Suppressor macrophage (primary cell): ENCODE measurements around the gene RIMKLB.
"Not testable (repeated sequence)": the region's sequence is repeated elsewhere in the genome, so short reads cannot be mapped to it uniquely, and the experiment has no call there.

ENCODE experiments used
- DNase-seq, 4 experiments: peaks; one replicate each; pipeline ENCODE4 v3.0.0-alpha.2; 2020 to 2022

The RIMKLB gene

DNA sequence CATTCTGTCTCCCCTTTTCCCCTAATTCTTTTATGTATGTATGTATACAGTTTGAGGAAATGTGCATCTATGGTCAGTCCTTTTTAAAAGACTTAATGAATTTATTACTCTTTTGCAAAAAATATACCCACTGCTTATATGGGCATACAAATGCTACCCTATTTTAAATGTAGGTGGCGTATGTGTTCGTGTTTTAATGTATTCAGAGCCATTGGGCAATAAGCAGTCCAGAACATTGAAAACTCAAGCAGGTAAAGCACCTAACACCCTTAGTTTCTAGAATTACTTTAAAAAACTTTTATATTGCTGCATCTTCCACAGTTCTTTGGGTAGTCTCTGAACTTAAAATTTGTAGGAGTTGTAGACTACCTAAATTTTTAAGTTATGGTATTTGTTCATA, 82.1 kb downstream of the RIMKLB start:
- peak in 2 of 4 experiments; percentile 2 to 5 for DNase-seq

- peak; percentile 45 to 59 (median 48) for DNase-seq
These were observed 82.6 kb downstream of the RIMKLB start for GRCh38 chr12:8780389-8780788.

GRCh38 chr12:8781381-8782127, 83.8 kb downstream of the RIMKLB start:
- DNase-seq: no peak

DNA sequence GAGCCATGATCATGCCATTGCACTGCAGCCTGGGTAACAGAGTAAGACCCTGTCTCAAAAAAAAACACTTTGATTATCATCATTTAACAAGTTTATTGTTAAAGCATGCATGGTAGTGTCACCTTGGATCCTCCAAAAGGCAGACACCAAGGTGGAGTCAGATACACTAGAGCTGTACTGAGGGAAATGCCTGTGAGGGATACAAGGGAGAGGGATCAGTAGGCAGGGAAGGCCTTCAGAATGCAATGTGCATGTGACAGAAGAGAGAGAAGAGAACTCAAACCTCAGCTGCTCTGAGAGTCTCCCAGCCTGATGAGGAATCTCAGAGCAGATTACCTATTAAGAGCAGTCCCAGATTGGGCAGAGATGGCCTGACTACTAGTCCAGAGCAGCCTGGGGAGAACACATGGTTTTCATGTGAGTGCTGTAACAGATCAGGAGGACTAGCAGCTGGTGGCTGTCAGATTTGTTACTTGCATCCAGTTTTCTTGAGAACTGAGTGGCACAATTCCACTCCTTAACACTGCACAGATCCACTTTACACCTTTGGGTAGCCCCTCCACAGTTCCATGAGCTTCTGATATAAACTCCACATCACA, 86.6 kb downstream of the RIMKLB start:
- no peak for DNase-seq

- no peak for DNase-seq
These were observed 87.7 kb downstream of the RIMKLB start for GRCh38 chr12:8785499-8785898.

DNA sequence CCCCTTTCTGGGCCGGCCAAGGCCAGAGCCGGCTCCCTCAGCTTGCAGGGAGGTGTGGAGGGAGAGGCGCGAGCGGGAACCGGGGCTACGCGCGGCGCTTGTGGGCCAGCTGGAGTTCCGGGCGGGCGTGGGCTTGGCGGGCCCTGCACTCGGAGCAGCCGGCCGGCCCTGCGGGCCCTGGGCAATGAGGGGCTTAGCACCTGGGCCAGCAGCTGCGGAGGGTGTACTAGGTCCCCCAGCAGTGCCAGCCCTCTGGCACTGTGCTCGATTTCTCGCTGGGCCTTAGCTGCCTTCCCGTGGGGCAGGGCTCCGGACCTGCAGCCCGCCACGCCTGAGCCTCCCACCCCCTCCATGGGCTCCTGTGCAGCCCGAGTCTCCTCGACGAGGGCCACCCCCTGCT, 89.4 kb downstream of the RIMKLB start:
- DNase-seq: not testable (repeated sequence)

DNA sequence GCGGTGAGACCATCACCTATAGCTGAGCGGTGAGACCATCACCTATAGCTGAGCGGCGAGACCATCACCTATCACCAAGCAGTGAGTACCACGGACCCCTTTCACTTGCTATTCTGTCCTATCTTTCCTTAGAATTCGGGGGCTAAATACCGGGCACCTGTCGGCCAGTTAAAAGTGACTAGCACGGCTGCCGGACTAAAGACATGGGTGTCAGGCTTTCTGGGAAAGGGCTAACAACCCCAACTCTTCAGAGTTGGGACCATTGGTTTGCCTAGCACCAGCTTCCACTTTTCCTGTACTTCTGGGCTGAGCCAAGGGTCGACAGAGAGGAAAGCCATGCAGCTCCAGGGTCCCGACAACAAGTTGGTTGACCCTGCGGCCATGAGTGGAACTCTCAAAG, 90.9 kb downstream of the RIMKLB start:
- not testable (repeated sequence) for DNase-seq

- DNase-seq: not testable (repeated sequence)
These were observed 91.7 kb downstream of the RIMKLB start for GRCh38 chr12:8789341-8790013.

GRCh38 chr12:8793226-8793625, 95.4 kb downstream of the RIMKLB start:
- DNase-seq: peak in 2 of 4 experiments; percentile 11 to 13

- not testable (repeated sequence) for DNase-seq
These were observed 96.8 kb downstream of the RIMKLB start for GRCh38 chr12:8794611-8795010.

DNA sequence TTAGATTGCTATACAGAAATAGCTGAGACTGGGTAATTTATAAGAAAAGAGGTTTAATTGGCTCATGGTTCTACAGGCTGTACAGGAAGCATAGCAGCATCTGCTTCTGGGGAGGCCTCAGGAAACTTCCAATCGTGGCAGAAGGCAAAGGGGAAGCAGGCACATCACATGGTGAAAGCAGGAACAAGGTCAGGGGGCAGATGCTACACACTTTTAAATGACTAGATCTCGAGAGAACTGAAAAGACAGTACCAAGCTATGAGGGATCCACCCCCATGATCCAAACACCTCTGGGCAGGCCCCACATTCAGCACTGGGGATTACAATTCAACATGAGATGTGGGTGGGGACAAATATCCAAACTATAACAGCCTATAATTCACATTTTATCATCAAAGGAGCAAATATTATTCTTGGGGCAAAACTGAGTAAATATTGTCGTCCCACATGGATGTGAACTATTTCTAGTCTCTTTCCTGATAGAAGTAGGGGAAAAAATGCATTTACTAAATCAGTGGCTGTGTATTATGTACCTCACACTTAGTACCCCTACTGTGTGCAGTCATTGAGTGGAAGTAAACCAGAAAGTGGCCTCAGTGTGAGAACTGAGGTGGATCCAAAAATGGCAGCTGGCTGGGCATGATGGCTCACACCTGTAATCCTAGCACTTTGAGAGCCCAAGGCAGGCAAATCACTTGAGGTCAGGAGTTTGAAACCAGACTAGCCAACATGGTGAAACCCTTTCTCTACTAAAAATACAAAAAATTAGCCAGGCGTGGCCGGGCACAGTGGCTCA, 99.2 kb downstream of the RIMKLB start:
- DNase-seq: peak in 1 of 4 experiments; percentile 9

GRCh38 chr12:8801213-8801612, 103.4 kb downstream of the RIMKLB start:
- DNase-seq: not testable (repeated sequence)

GRCh38 chr12:8804833-8805232, 107.0 kb downstream of the RIMKLB start:
- not testable (repeated sequence) for DNase-seq

DNA sequence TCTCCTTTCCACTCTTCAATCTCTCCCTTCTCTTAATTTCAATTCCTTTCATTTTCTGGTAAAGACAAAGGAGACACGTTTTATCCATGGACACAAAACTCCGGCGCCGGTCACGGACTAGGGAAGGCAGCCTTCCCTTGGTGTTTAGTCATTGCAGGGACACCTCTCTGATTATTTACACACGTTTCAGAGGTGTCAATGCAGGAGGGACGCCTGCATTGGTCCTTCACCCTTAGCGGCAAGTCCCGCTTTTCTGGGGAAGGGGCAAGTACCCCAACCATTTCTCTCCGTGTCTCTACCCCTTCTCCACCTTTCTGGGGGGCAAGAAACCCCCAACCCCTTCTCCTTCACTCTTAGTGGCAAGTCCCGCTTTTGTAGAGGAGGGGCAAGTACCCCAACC, 107.7 kb downstream of the RIMKLB start:
- not testable (repeated sequence) for DNase-seq

- DNase-seq: not testable (repeated sequence)
These were observed 109.3 kb downstream of the RIMKLB start for GRCh38 chr12:8807084-8807483.

DNA sequence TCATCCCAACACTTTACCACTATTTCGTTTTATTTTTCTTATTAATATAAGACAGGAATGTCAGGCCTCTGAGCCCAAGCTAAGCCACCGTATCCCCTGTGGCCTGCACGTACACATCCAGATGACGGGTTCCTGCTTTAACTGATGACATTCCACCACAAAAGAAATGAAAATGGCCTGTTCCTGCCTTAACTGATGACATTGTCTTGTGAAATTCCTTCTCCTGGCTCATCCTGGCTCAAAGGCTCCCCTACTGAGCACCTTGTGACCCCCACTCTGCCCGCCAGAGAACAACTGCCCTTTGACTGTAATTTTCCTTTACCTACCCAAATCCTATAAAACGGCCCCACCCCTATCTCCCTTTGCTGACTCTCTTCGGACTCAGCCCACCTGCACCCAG, 112.3 kb downstream of the RIMKLB start:
- not testable (repeated sequence) for DNase-seq

DNA sequence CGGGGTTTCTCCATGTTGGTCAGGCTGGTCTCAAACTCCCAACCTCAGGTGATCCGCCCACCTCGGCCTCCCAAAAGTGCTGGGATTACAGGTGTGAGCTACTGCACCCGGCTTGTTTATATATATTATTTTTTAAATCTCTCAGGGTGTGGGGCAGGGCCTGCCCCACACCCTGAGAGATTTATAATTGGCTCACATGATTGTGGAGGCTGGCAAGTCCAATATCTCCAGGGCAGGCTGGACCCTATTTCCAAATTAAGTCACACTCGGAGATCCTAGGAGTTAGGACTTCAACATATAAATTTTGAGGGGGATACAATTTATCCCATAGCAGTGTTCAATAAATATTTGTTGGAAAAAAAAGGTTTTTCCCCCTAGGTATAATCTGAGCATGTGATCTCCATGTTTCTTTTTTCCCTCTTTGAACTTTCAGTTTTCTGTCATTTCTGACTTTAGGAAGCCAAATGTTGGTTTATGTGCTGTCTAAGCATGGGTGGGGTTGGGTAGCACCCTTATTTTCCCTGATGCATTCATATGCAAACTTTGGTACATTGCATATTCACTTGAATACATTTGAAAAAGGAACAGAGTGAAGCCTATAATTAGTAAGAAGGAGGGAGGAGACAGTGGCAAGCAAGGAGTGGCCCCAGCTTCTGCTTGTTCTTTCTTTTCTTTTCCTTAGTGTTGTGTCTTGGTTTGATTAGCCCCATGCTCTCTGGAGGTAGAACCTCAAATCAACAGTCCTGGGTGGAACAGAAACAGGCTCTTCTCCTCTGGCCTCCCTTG, 116.0 kb downstream of the RIMKLB start:
- no peak for DNase-seq

- DNase-seq: peak; percentile 16 to 62 (median 43)
These were observed 118.8 kb downstream of the RIMKLB start for GRCh38 chr12:8816448-8817050.

GRCh38 chr12:8817856-8818255, 120.1 kb downstream of the RIMKLB start:
- no peak for DNase-seq

DNA sequence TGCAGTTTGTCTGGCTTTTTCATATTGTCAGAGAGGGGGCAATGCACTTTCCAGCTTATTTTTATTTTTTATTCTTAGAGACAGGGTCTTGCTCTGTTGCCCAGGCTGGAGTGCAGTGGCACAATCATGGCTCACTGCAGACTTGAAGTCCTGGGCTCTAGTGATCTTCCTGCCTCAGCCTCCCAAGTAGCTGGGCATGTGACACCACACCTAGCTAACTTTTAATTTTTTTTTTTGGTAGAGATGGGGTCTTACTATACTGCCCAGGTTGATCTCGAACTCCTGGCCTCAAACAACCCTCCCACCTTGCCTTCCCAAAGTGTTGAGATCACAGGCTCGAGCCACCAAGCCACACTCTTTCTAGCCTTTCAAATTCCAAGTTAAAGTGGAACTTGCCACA, 120.7 kb downstream of the RIMKLB start:
- DNase-seq: no peak

GRCh38 chr12:8819666-8819980, 121.8 kb downstream of the RIMKLB start:
- DNase-seq: no peak
